HepG2 (cell line): ENCODE measurements around the gene MRPL39. TPM values are rescaled to one million over a fixed set of nuclear protein-coding genes. Genes with fewer than 3 reads are reported as not detected.
A peak's percentile ranks its signal among the peaks of the same experiment; 100 is the strongest.

Experiments used
- IRX3 ChIP-seq: sonication (generic); formaldehyde crosslinking; IDR thresholded peaks from 2 replicates; pipeline ENCODE4 v1.8.1; 2023; ENCODE audit warnings: mild to moderate bottlenecking, low read depth, missing genetic modification reagents, borderline replicate concordance
- KMT2A ChIP-seq: sonication (generic); formaldehyde crosslinking; IDR thresholded peaks from 2 replicates; pipeline ENCODE4 v1.4.0; 2020; ENCODE audit warnings: missing genetic modification reagents
- NCOR1 ChIP-seq: fragments of 200-600 bp; sonication (generic); IDR thresholded peaks from 2 replicates; pipeline ENCODE4 v1.7.0; 2017; ENCODE audit warnings: antibody characterized with exemption, low read length, borderline replicate concordance
- RFXAP ChIP-seq: sonication (generic); formaldehyde crosslinking; IDR thresholded peaks from 2 replicates; pipeline ENCODE4 v1.4.0; 2020; ENCODE audit warnings: missing genetic modification reagents, borderline replicate concordance
- RNF2 ChIP-seq: fragments of 450-650 bp; conservative IDR thresholded peaks from 2 replicates; pipeline ENCODE4 v1.6.1; 2016; ENCODE audit warnings: low read depth
- SIN3A ChIP-seq: IDR thresholded peaks from 2 replicates; pipeline ENCODE4 v1.6.1; 2011; ENCODE audit warnings: low read depth, mild to moderate bottlenecking, control low read depth, low read length, borderline replicate concordance
- SSRP1 ChIP-seq: IDR thresholded peaks from 2 replicates; pipeline ENCODE4 v1.6.1; 2016; ENCODE audit warnings: control low read depth
- YEATS4 ChIP-seq: sonication (generic); formaldehyde crosslinking; IDR thresholded peaks from 2 replicates; pipeline ENCODE4 v1.4.0; 2020; ENCODE audit warnings: missing genetic modification reagents, borderline replicate concordance
- ZMYM4 ChIP-seq: sonication (generic); formaldehyde crosslinking; IDR thresholded peaks from 2 replicates; pipeline ENCODE4 v1.8.1; 2023; ENCODE audit warnings: mild to moderate bottlenecking, missing genetic modification reagents
- ZNF382 ChIP-seq: sonication (generic); formaldehyde crosslinking; IDR thresholded peaks from 2 replicates; pipeline ENCODE4 v1.5.0; 2020; ENCODE audit warnings: missing genetic modification reagents, mild to moderate bottlenecking, borderline replicate concordance
- ZNF564 ChIP-seq: sonication (generic); formaldehyde crosslinking; IDR thresholded peaks from 2 replicates; pipeline ENCODE4 v1.8.1; 2023; ENCODE audit warnings: mild to moderate bottlenecking, missing genetic modification reagents
- ZNF768 ChIP-seq: sonication (generic); formaldehyde crosslinking; IDR thresholded peaks from 2 replicates; pipeline ENCODE4 v1.4.0; 2020; ENCODE audit warnings: missing genetic modification reagents
- polyA plus RNA-seq, 8 experiments: library from polyadenylated mRNA; depleted of rRNA in 3 of 8; stranded (reverse) in 7 of 8; unstranded in 1 of 8; fragments of >200 nt; fragmentation: Illumina TruSeq in 4 of 8; extraction: Trizol in 4 of 8; gene quantifications; 2 replicates each; pipeline versions ENCODE4 v1.2.1 to v1.2.3, GENCODE V29; 2011 to 2016; ENCODE audit warnings: low read depth in 4 of 8, missing spikeins in 1 of 8, mixed read lengths in 1 of 8; ENCODE audit not compliant: insufficient read depth in 1 of 8
- total RNA-seq, 5 experiments: library from RNA; depleted of rRNA; stranded (reverse); fragments of >200 nt; fragmentation: Illumina TruSeq; extraction: Trizol; gene quantifications; 2 replicates each; pipeline ENCODE4 v1.2.3, GENCODE V29; 2016; ENCODE audit warnings: low read depth in 1 of 5
- TF ChIP-seq, protein P1 (sequence below): IDR thresholded peaks from 2 replicates; pipeline ENCODE4 v1.6.1; 2012; ENCODE audit warnings: inconsistent platforms
- TF ChIP-seq, protein P2 (sequence below): sonication (generic); formaldehyde crosslinking; IDR thresholded peaks from 2 replicates; pipeline ENCODE4 v1.4.0; 2020; ENCODE audit warnings: missing genetic modification reagents, mild to moderate bottlenecking, borderline replicate concordance
- TF ChIP-seq, protein P3 (sequence below), 2 experiments: IDR thresholded peaks; 2 replicates each; pipeline ENCODE4 v1.6.1; 2011 to 2012; ENCODE audit warnings: low read length in 2 of 2, borderline replicate concordance in 1 of 2, low read depth in 1 of 2, mild to moderate bottlenecking in 1 of 2, moderate library complexity in 1 of 2
- TF ChIP-seq, protein P4 (sequence below): sonication (generic); formaldehyde crosslinking; IDR thresholded peaks from 2 replicates; pipeline ENCODE4 v1.8.0; 2022; ENCODE audit warnings: mild to moderate bottlenecking, missing genetic modification reagents; ENCODE audit not compliant: insufficient replicate concordance
- TF ChIP-seq, protein P5 (sequence below): sonication (generic); formaldehyde crosslinking; IDR thresholded peaks from 2 replicates; pipeline ENCODE4 v1.4.0; 2020; ENCODE audit warnings: missing genetic modification reagents, mild to moderate bottlenecking, borderline replicate concordance

MRPL39 gene
- total and polyA plus RNA-seq, 2 of the 13 experiments (the other 11 are each of a cell fraction or from before 2014, with no cell fraction given): 29.1 to 91.2 TPM

DNA sequence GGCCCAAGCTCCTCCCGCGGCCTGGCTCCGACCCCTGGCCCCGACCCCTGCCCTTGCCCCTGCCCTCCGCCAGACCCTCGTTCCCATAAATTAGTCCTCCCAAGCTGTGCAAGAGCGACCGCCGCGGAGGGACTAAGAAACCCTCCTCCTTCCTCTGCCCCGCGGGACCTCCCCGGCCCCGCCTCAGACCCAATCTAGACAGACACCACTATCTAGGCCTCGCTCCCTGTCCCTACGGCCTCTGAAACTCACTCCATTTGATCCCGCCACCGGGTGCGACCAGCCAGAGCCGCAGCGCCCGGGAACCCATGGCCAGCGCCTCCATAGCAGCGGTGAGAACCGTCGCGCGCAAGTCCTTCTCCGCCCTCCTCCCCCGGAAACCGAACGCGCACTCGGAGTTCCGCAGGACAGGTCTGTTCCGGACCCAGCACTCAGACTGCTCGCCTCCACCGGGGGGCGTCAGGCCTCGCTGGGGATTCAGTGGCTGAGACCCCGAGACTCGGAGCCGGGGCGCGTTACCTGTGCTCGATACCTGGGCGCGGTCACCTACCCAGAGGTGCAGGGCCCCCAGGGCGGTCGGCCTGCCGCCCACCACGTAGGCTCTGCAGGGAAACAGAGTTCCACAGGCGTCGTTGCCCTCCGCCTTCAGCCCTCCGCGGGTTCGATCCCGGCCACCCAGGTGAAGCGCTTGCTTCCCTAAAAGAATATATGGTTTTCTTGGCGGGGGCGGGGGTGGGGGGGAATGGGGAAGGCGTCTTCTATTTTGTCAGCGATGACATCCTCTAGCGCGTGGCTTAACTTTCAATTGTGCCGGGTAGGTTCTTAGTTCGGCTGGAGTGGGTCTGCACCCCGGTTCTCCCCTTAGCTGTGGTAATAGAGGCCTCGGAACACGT lies at the start of gene MRPL39 (continued):
- TF ChIP-seq, protein P1, sequence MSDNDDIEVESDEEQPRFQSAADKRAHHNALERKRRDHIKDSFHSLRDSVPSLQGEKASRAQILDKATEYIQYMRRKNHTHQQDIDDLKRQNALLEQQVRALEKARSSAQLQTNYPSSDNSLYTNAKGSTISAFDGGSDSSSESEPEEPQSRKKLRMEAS: peak; percentile 89
- TF ChIP-seq IRX3 (CRISPR knock-in tag) (no peak; the same call in 1 of the 2 replicates), SIN3A (peak; percentile 89; the same call in 1 of the 2 replicates), ZNF382 (no peak), ZMYM4 (peak; percentile 96), KMT2A (CRISPR knock-in tag) (peak; percentile 99), NCOR1 (no peak), RNF2 (no peak), YEATS4 (peak; percentile 98), ZNF768 (peak; percentile 89), RFXAP (CRISPR knock-in tag) (peak; percentile 76; the same call in 1 of the 2 replicates), ZNF564 (CRISPR knock-in tag) (peak; percentile 72), SSRP1 (CRISPR knock-in tag) (peak; percentile 83; the same call in 1 of the 2 replicates)
- TF ChIP-seq, protein P2, sequence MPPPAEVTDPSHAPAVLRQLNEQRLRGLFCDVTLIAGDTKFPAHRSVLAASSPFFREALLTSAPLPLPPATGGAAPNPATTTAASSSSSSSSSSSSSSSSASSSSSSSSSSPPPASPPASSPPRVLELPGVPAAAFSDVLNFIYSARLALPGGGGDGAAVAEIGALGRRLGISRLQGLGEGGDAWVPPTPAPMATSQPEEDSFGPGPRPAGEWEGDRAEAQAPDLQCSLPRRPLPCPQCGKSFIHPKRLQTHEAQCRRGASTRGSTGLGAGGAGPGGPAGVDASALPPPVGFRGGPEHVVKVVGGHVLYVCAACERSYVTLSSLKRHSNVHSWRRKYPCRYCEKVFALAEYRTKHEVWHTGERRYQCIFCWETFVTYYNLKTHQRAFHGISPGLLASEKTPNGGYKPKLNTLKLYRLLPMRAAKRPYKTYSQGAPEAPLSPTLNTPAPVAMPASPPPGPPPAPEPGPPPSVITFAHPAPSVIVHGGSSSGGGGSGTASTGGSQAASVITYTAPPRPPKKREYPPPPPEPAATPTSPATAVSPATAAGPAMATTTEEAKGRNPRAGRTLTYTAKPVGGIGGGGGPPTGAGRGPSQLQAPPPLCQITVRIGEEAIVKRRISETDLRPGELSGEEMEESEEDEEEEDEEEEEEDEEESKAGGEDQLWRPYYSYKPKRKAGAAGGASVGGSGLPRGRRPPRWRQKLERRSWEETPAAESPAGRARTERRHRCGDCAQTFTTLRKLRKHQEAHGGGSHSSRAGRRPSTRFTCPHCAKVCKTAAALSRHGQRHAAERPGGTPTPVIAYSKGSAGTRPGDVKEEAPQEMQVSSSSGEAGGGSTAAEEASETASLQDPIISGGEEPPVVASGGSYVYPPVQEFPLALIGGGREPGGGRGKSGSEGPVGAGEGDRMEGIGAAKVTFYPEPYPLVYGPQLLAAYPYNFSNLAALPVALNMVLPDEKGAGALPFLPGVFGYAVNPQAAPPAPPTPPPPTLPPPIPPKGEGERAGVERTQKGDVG (CRISPR knock-in tag): peak; percentile 75; the same call in 1 of the 2 replicates
- TF ChIP-seq, protein P3, sequence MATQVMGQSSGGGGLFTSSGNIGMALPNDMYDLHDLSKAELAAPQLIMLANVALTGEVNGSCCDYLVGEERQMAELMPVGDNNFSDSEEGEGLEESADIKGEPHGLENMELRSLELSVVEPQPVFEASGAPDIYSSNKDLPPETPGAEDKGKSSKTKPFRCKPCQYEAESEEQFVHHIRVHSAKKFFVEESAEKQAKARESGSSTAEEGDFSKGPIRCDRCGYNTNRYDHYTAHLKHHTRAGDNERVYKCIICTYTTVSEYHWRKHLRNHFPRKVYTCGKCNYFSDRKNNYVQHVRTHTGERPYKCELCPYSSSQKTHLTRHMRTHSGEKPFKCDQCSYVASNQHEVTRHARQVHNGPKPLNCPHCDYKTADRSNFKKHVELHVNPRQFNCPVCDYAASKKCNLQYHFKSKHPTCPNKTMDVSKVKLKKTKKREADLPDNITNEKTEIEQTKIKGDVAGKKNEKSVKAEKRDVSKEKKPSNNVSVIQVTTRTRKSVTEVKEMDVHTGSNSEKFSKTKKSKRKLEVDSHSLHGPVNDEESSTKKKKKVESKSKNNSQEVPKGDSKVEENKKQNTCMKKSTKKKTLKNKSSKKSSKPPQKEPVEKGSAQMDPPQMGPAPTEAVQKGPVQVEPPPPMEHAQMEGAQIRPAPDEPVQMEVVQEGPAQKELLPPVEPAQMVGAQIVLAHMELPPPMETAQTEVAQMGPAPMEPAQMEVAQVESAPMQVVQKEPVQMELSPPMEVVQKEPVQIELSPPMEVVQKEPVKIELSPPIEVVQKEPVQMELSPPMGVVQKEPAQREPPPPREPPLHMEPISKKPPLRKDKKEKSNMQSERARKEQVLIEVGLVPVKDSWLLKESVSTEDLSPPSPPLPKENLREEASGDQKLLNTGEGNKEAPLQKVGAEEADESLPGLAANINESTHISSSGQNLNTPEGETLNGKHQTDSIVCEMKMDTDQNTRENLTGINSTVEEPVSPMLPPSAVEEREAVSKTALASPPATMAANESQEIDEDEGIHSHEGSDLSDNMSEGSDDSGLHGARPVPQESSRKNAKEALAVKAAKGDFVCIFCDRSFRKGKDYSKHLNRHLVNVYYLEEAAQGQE (IDR thresholded peaks at IDR 0.05; ENCODE audit: borderline replicate concordance in 1 of 2, low read depth in 1 of 2, low read length in 2 of 2): peak in 1 of 2 experiments; percentile 62; a peak in 2 of 4 replicates
- TF ChIP-seq, protein P4, sequence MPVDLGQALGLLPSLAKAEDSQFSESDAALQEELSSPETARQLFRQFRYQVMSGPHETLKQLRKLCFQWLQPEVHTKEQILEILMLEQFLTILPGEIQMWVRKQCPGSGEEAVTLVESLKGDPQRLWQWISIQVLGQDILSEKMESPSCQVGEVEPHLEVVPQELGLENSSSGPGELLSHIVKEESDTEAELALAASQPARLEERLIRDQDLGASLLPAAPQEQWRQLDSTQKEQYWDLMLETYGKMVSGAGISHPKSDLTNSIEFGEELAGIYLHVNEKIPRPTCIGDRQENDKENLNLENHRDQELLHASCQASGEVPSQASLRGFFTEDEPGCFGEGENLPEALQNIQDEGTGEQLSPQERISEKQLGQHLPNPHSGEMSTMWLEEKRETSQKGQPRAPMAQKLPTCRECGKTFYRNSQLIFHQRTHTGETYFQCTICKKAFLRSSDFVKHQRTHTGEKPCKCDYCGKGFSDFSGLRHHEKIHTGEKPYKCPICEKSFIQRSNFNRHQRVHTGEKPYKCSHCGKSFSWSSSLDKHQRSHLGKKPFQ (CRISPR knock-in tag): peak; percentile 93
- TF ChIP-seq, protein P5, sequence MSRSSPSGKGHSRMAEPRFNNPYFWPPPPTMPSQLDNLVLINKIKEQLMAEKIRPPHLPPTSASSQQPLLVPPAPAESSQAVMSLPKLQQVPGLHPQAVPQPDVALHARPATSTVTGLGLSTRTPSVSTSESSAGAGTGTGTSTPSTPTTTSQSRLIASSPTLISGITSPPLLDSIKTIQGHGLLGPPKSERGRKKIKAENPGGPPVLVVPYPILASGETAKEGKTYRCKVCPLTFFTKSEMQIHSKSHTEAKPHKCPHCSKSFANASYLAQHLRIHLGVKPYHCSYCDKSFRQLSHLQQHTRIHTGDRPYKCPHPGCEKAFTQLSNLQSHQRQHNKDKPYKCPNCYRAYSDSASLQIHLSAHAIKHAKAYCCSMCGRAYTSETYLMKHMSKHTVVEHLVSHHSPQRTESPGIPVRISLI (CRISPR knock-in tag): peak; percentile 17; the same call in 1 of the 2 replicates
